Mucosa of descending colon (tissue), 3 donors: ENCODE data around the gene PROSER2. TPM values are rescaled to one million over a fixed set of nuclear protein-coding genes. Genes with fewer than 3 reads are reported as not detected.

Experiments used
- ATAC-seq: fragments of 200-7000 bp; cut with Tn5 transposase; one replicate; pipeline ENCODE4 v1.9.1; 2020; ENCODE audit warnings: mild to moderate bottlenecking, moderate library complexity
- DNase-seq, 3 donors: peaks; one replicate each; pipeline ENCODE4 v3.0.0-alpha.2; 2020
- H3K36me3 ChIP-seq: fragments of 200-600 bp; one replicate; pipeline ENCODE4 v1.8.0; 2021; ENCODE audit warnings: low read depth, mild to moderate bottlenecking
- H3K4me1 ChIP-seq: fragments of 200-600 bp; one replicate; pipeline ENCODE4 v1.8.0; 2021; ENCODE audit warnings: low read depth, mild to moderate bottlenecking
- H3K4me3 ChIP-seq: fragments of 200-600 bp; one replicate; pipeline ENCODE4 v1.8.0; 2021; ENCODE audit warnings: mild to moderate bottlenecking
- H3K9me3 ChIP-seq: fragments of 200-600 bp; one replicate; pipeline ENCODE4 v1.8.0; 2021; ENCODE audit warnings: mild to moderate bottlenecking
- intact Hi-C, 2 donors: fragments of 100-400 bp; cut with DNase I in 1 of 2; cut with micrococcal nuclease in 1 of 2; formaldehyde crosslinking; loops; one replicate each; pipeline versions ENCODE4 v1.11.0 to v1.11.1; 2022; cut with DNase I, micrococcal nuclease
- total RNA-seq, 3 donors: library from RNA; stranded (reverse); fragmentation: NEBNext Ultra II Directional in 2 of 3; extraction: Animal tissue kit (Norgen Biotek cat#: 25700) in 2 of 3; gene quantifications; one replicate each; pipeline versions ENCODE4 v1.2.1 to v1.2.4, GENCODE V29; 2021 to 2023
- TF ChIP-seq, protein P1 (sequence below): fragments of 200-600 bp; IDR thresholded peaks from one replicate; pipeline ENCODE4 v1.8.0; 2022; ENCODE audit warnings: antibody characterized with exemption, mild to moderate bottlenecking
- donor health status: DM: no; HTN: no; CAD: no; lungs with moderate emphysema.
- donor health status: DM: no; HTN: no; CAD: no.
- donor health status: DM: no; HTN: yes; CAD: no.

The PROSER2 gene
- total RNA-seq, 3 donors from 2014 or later = 3.9 to 10.4 (median 6.2) TPM

DNA sequence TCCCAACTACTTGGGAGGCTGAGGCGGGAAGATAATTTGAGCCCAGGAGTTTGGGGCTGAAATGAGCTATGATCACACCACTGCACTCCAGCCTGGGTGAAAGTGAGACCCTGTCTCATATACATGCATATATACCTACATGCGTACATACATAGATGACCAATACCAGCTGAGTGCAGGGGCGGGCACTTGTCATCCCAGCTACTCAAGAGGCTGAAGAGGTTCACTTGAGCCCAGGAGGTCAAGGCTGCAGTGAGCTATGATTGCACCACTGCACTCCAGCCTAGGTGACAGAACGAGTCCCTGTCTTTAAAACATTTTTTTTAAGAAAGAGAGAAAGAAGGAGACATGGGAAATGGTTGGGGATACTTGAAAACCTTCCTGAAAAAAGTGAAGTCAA, 17.4 kb upstream of the PROSER2 start:
- Histone ChIP-seq H3K4me3 (no peak overlapping the region), H3K4me1 (no peaks in the 10 kb centered on the region), H3K9me3 (no peaks in the 10 kb centered on the region), H3K36me3 (no peaks in the 10 kb centered on the region)
- TF ChIP-seq, protein P1, sequence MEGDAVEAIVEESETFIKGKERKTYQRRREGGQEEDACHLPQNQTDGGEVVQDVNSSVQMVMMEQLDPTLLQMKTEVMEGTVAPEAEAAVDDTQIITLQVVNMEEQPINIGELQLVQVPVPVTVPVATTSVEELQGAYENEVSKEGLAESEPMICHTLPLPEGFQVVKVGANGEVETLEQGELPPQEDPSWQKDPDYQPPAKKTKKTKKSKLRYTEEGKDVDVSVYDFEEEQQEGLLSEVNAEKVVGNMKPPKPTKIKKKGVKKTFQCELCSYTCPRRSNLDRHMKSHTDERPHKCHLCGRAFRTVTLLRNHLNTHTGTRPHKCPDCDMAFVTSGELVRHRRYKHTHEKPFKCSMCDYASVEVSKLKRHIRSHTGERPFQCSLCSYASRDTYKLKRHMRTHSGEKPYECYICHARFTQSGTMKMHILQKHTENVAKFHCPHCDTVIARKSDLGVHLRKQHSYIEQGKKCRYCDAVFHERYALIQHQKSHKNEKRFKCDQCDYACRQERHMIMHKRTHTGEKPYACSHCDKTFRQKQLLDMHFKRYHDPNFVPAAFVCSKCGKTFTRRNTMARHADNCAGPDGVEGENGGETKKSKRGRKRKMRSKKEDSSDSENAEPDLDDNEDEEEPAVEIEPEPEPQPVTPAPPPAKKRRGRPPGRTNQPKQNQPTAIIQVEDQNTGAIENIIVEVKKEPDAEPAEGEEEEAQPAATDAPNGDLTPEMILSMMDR = no peak
- DNase-seq (no peak), ATAC-seq (no peak)
- intact Hi-C loops = no loop called here

DNA sequence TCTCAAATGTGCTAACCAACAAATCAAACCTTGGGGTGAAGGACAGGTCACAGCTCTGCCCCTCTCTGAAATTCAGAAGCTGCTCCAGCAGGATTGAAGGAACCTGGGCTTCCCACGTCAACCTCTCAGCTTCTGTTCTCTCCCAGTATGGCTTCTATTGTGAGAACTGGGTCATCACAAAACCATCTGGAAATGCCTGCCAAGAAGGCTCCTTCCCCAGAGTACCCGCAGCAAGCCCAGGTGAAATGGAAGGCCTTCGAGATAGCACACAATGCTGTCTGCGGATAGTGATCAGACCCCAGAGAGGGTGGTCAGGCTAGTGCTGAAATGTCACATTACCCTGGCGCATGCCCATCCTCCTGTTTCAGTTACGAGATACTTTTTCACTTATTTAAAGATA, 16.4 kb upstream of the PROSER2 start:
- intact Hi-C loops = no loop called here

DNA sequence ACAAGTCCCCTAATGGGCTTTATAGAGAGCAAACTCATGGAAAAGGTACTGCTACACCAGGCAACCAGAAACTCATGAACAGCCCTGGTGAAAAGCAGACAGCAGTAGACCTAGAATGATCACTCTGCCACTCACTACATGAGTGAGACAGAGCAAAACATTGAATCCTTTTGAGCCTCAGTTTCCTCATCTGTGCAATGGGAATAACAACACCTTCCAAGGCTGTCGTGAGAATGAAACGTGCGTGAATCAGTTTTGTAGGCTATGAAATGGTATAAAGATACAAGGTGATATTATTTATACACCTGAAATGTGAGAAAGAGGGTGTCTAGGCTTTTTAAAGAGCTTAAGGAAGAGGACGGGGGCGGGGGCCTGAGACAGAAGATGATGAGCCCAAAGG, 14.3 kb upstream of the PROSER2 start:
- Histone ChIP-seq H3K4me1 (no peaks in the 10 kb centered on the region), H3K4me3 (no peak overlapping the region), H3K36me3 (no peaks in the 10 kb centered on the region), H3K9me3 (no peaks in the 10 kb centered on the region)
- ATAC-seq = no peak
- intact Hi-C loops = no loop called here
- no peak for DNase-seq
- TF ChIP-seq, protein P1 = no peak

More for the DNA sequence above, 16.4 kb upstream of the PROSER2 start:
- ATAC-seq (no peak), DNase-seq (no peak)
- TF ChIP-seq, protein P1 = no peak
- H3K4me1 ChIP-seq = no peaks in the 10 kb centered on the region
- no peaks in the 10 kb centered on the region for H3K36me3 ChIP-seq
- no peaks in the 10 kb centered on the region for H3K9me3 ChIP-seq
- no peak overlapping the region for H3K4me3 ChIP-seq

DNA sequence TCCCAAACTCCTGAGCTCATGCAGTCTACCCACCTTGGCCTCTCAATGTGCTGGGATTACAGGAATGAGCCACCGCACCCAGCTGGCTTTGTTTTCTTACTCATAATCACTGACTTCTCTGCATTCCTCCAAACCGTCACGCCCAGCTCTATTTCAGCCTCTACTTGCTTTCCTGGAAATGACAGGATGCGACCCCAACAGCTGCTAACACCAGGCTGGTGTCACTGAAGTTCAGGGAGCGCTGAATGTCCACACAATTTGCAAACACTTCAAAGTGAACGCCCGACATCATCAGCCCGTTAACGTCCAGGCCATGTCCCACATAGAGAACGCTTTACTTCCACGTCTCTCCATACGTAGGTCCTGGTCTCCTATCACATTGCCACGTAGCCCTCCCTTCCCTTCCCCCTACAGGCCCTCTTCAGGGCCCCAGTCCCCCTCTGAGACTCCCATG, 12.8 kb upstream of the PROSER2 start:
- no peak for DNase-seq
- TF ChIP-seq, protein P1 = no peak
- no peaks in the 10 kb centered on the region for H3K9me3 ChIP-seq
- H3K4me3 ChIP-seq = no peak overlapping the region
- no peaks in the 10 kb centered on the region for H3K36me3 ChIP-seq
- ATAC-seq = no peak
- intact Hi-C loops = no loop called here
- no peaks in the 10 kb centered on the region for H3K4me1 ChIP-seq

DNA sequence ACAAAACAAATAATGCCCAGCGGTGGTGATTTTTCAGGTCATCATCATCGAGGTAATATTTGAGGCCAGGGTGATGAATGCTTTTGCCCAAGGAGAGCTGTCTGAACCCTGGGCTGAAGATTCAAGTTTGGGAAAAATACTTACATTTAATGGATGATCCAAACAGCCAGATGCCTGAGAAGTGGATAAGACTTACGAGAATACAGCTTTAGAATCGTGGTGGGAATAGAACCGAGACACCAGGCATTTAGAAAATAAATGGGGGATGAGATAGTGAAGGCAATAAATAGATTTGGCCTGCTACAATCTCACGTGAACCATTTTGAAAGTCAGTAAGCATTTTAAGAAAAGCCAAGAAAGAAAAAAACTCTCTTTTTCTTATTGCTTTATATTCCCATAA, 12.2 kb upstream of the PROSER2 start:
- Histone ChIP-seq H3K4me1 (no peaks in the 10 kb centered on the region), H3K9me3 (no peaks in the 10 kb centered on the region), H3K4me3 (no peak overlapping the region), H3K36me3 (no peaks in the 10 kb centered on the region)
- intact Hi-C loops = no loop called here
- ATAC-seq (no peak), DNase-seq (no peak)
- TF ChIP-seq, protein P1 = no peak

DNA sequence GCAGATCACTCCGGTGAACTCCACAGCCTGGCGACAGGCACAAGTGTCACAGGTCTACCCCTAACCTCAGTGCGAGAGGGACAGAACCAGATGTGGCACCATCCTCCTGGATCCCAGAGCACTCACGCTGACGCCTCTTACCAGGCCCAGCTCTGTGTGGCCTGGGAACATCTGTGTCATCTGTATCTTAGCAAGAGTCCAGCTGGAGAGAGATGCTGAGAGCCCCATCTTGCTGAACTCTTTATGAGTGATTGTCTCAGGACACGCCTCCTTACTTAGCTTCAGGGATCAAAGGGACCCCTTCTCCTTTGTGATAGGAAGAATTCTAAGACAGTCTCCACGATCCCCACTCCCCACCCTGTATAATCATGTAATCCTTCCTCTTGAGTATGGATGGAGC, 10.0 kb upstream of the PROSER2 start:
- H3K9me3 ChIP-seq = no peaks in the 10 kb centered on the region
- H3K4me3 ChIP-seq = no peak overlapping the region
- no peak for DNase-seq
- no peaks in the 10 kb centered on the region for H3K4me1 ChIP-seq
- TF ChIP-seq, protein P1 = no peak
- no peaks in the 10 kb centered on the region for H3K36me3 ChIP-seq
- intact Hi-C loops = no loop called here
- ATAC-seq = no peak
